Mesothelial cell of epicardium (in vitro differentiated cells): Measurements from ENCODE around the gene DIRAS1. TPM values are rescaled to one million over a fixed set of nuclear protein-coding genes. Genes with fewer than 3 reads are reported as not detected.
"Not testable (repeated sequence)": the region's sequence is repeated elsewhere in the genome, so short reads cannot be mapped to it uniquely, and the experiment has no call there.

Experiments used
- DNase-seq, 2 experiments: peaks; one replicate each; pipeline ENCODE4 v3.0.0; 2021; ENCODE audit warnings: low spot score in 2 of 2; ENCODE audit not compliant: unreplicated experiment in 2 of 2
- H3K27ac Mint-ChIP-seq: 2 replicates; pipeline ENCODE4 v1.8.0; 2021; ENCODE audit warnings: mixed read lengths
- H3K27me3 Mint-ChIP-seq: 2 replicates; pipeline ENCODE4 v1.8.0; 2021; ENCODE audit warnings: low read depth, mixed read lengths
- H3K36me3 Mint-ChIP-seq: 2 replicates; pipeline ENCODE4 v1.8.0; 2021; ENCODE audit warnings: mixed read lengths
- H3K4me1 Mint-ChIP-seq: 2 replicates; pipeline ENCODE4 v1.8.0; 2021; ENCODE audit warnings: mixed read lengths
- H3K4me3 Mint-ChIP-seq: 2 replicates; pipeline ENCODE4 v1.8.0; 2021; ENCODE audit warnings: mild to moderate bottlenecking, moderate library complexity, mixed read lengths
- H3K9me3 Mint-ChIP-seq: 2 replicates; pipeline ENCODE4 v1.8.0; 2021; ENCODE audit warnings: mixed read lengths
- CTCF ChIP-seq: fragments of 200-600 bp; sonication (generic); IDR thresholded peaks from one replicate; pipeline ENCODE4 v1.5.0; 2021; ENCODE audit warnings: antibody characterized with exemption; ENCODE audit not compliant: unreplicated experiment
- total RNA-seq: library from RNA; stranded (reverse); gene quantifications from 3 replicates; pipeline ENCODE4 v1.2.1, GENCODE V29; 2021

The DIRAS1 gene
- total RNA-seq, 1 donor from 2014 or later, result 3.2 TPM

GRCh38 chr19:2714531-2715269 is 6.5 kb downstream of the DIRAS1 start:
- H3K36me3 Mint-ChIP-seq, result no peaks in the 10 kb centered on the region
- peaks cover 11% of the 10 kb centered on the region for H3K9me3 Mint-ChIP-seq
- no peak overlapping the region for H3K27ac Mint-ChIP-seq

GRCh38 chr19:2714102-2714501 is 7.1 kb downstream of the DIRAS1 start:
- not testable (repeated sequence) for H3K4me3 Mint-ChIP-seq, H3K4me1 Mint-ChIP-seq, H3K36me3 Mint-ChIP-seq, H3K27ac Mint-ChIP-seq, DNase-seq
- Mint-ChIP-seq H3K9me3 (peaks cover 11% of the 10 kb centered on the region), H3K27me3 (peaks cover 35% of the 10 kb centered on the region)

More at GRCh38 chr19:2714531-2715269, 6.5 kb downstream of the DIRAS1 start:
- Mint-ChIP-seq H3K27me3 (peaks cover 40% of the 10 kb centered on the region), H3K4me1 (peaks cover under 1% of the 10 kb centered on the region), H3K4me3 (no peak overlapping the region)
- no peak for DNase-seq
- TF ChIP-seq CTCF, result no peak

- not testable (repeated sequence) for H3K4me1 Mint-ChIP-seq, H3K4me3 Mint-ChIP-seq
- peaks cover 28% of the 10 kb centered on the region for H3K27me3 Mint-ChIP-seq
These were observed 8.0 kb downstream of the DIRAS1 start for GRCh38 chr19:2713170-2713569.

GRCh38 chr19:2711875-2712205 is 9.3 kb downstream of the DIRAS1 start:
- Mint-ChIP-seq H3K4me1 (no peaks in the 10 kb centered on the region), H3K9me3 (peaks cover 11% of the 10 kb centered on the region), H3K4me3 (no peak overlapping the region), H3K36me3 (no peaks in the 10 kb centered on the region), H3K27ac (no peak overlapping the region), H3K27me3 (peaks cover 23% of the 10 kb centered on the region)
- TF ChIP-seq CTCF, result no peak
- no peak for DNase-seq

More at GRCh38 chr19:2713170-2713569, 8.0 kb downstream of the DIRAS1 start:
- peaks cover 11% of the 10 kb centered on the region for H3K9me3 Mint-ChIP-seq
- H3K36me3 Mint-ChIP-seq, H3K27ac Mint-ChIP-seq, DNase-seq: not testable (repeated sequence)

GRCh38 chr19:2711172-2711874 is 9.8 kb downstream of the DIRAS1 start:
- no peaks in the 10 kb centered on the region for H3K36me3 Mint-ChIP-seq
- no peaks in the 10 kb centered on the region for H3K4me1 Mint-ChIP-seq
- DNase-seq, result no peak
- peaks cover 21% of the 10 kb centered on the region for H3K27me3 Mint-ChIP-seq
- H3K9me3 Mint-ChIP-seq, result peaks cover 11% of the 10 kb centered on the region
- no peak overlapping the region for H3K4me3 Mint-ChIP-seq
- no peak for TF ChIP-seq CTCF
- no peak overlapping the region for H3K27ac Mint-ChIP-seq

GRCh38 chr19:2706251-2706650 is 14.9 kb downstream of the DIRAS1 start:
- no peaks in the 10 kb centered on the region for H3K36me3 Mint-ChIP-seq
- H3K27me3 Mint-ChIP-seq, result peaks cover 24% of the 10 kb centered on the region
- H3K4me1 Mint-ChIP-seq, result peaks cover 7% of the 10 kb centered on the region

More at GRCh38 chr19:2706251-2706650, 14.9 kb downstream of the DIRAS1 start:
- TF ChIP-seq CTCF, result no peak
- Mint-ChIP-seq H3K27ac (no peak overlapping the region), H3K4me3 (no peak overlapping the region), H3K9me3 (no peaks in the 10 kb centered on the region)
- no peak for DNase-seq
